Measurements from ENCODE around the gene EMX1.

Gene EMX1

GRCh38 chr2:72983500-72984161, 66.3 kb downstream of the EMX1 start:
- no peak for DNase-seq

- DNase-seq: no peak
These were observed 66.9 kb downstream of the EMX1 start for GRCh38 chr2:72984172-72984671.
